OCI-LY7 (cell line): ENCODE measurements around the gene GPHN. TPM values are rescaled to one million over a fixed set of nuclear protein-coding genes. Genes with fewer than 3 reads are reported as not detected.

Experiments
- BruUV-seq: library from RNA; stranded (reverse); fragments of 400-500 nt; replicated peaks from 2 replicates; lab custom pipeline; 2021; lab: Mats Ljungman, UMichigan
- CTCF ChIA-PET: fragments of 300-600 bp; sonication (Branson Sonifier 250); formaldehyde crosslinking; loops from one replicate; lab custom pipeline; 2022; ENCODE audit warnings: antibody characterized with exemption; ENCODE audit not compliant: unreplicated experiment; lab: Charles Lee
- POLR2A ChIA-PET: fragments of 300-600 bp; sonication (Branson Sonifier 250); formaldehyde crosslinking; loops from one replicate; lab custom pipeline; 2022; ENCODE audit warnings: antibody characterized with exemption; lab: Charles Lee
- DNase-seq: peaks from one replicate; pipeline ENCODE4 v3.0.0-alpha.2; 2015; ENCODE audit warnings: low spot score
- H2AFZ ChIP-seq: fragments of 200-600 bp; sonication (generic), shearing (Covaris generic); 2 replicates; pipeline ENCODE4 v1.6.1; 2014; ENCODE audit warnings: mild to moderate bottlenecking, antibody characterized with exemption, low read length, moderate library complexity
- H3K27ac ChIP-seq: fragments of 200-600 bp; sonication (generic); 2 replicates; pipeline ENCODE4 v1.5.1; 2014; ENCODE audit warnings: mixed run types, low read depth, mild to moderate bottlenecking, moderate library complexity, low read length, inconsistent platforms; ENCODE audit not compliant: poor library complexity, severe bottlenecking
- H3K36me3 ChIP-seq: fragments of 200-600 bp; sonication (generic); 2 replicates; pipeline ENCODE4 v1.6.1; 2014; ENCODE audit warnings: mild to moderate bottlenecking, antibody characterized with exemption, low read length, moderate library complexity, mixed read lengths; ENCODE audit not compliant: insufficient read depth
- H3K4me1 ChIP-seq: fragments of 200-600 bp; sonication (generic); 2 replicates; pipeline ENCODE4 v1.5.1; 2014; ENCODE audit warnings: mild to moderate bottlenecking, low read length; ENCODE audit not compliant: insufficient read depth, poor library complexity, severe bottlenecking
- H3K4me2 ChIP-seq: fragments of 200-600 bp; sonication (generic); 2 replicates; pipeline ENCODE4 v1.6.1; 2014; ENCODE audit warnings: mild to moderate bottlenecking, low read length
- H3K4me3 ChIP-seq: fragments of 200-600 bp; sonication (generic); 2 replicates; pipeline ENCODE4 v1.5.1; 2014; ENCODE audit warnings: mild to moderate bottlenecking, low read depth, low read length; ENCODE audit not compliant: poor library complexity, severe bottlenecking
- H3K79me2 ChIP-seq: fragments of 200-600 bp; sonication (generic); 2 replicates; pipeline ENCODE4 v1.6.1; 2016; ENCODE audit warnings: low read depth, mild to moderate bottlenecking, low read length, moderate library complexity, mixed read lengths; ENCODE audit not compliant: insufficient read depth
- H3K9me2 ChIP-seq: fragments of 200-600 bp; sonication (generic); 2 replicates; pipeline ENCODE4 v1.6.1; 2016; ENCODE audit warnings: mild to moderate bottlenecking, low read length, mixed read lengths; ENCODE audit not compliant: insufficient read depth
- H3K9me3 ChIP-seq: fragments of 200-600 bp; sonication (generic); 2 replicates; pipeline ENCODE4 v1.6.1; 2014; ENCODE audit warnings: mild to moderate bottlenecking, mixed run types, low read length, mixed read lengths
- H4K20me1 ChIP-seq: fragments of 200-600 bp; sonication (generic); 2 replicates; pipeline ENCODE4 v1.6.1; 2014; ENCODE audit warnings: mild to moderate bottlenecking, antibody characterized with exemption, low read length, moderate library complexity, mixed read lengths; ENCODE audit not compliant: insufficient read depth
- CTCF ChIP-seq: fragments of 200-600 bp; sonication (generic); conservative IDR thresholded peaks from 2 replicates; pipeline ENCODE4 v1.5.1; 2014; ENCODE audit warnings: mild to moderate bottlenecking, antibody characterized with exemption, low read length, moderate library complexity, mixed read lengths
- EZH2phosphoT487 ChIP-seq: fragments of 200-600 bp; sonication (generic); IDR thresholded peaks from 2 replicates; pipeline ENCODE4 v1.6.1; 2018; ENCODE audit warnings: low read depth, borderline replicate concordance, mild to moderate bottlenecking, mixed run types, antibody characterized with exemption, low read length, moderate library complexity, mixed read lengths
- intact Hi-C: fragments of 100-400 bp; cut with micrococcal nuclease; formaldehyde crosslinking; loops from one replicate; pipeline ENCODE4 v1.10.0; 2022; ENCODE audit not compliant: unreplicated experiment
- total RNA-seq, 2 experiments: library from RNA; depleted of rRNA in 1 of 2; stranded (reverse); fragments of >200 nt in 1 of 2; shearing (Covaris generic) in 1 of 2; gene quantifications; 2 replicates each; pipeline ENCODE4 v1.2.3, GENCODE V29; 2014 to 2022

GPHN gene
- total RNA-seq, 2 experiments from 2014 or later: not detected

- no peak overlapping the region for H3K27ac ChIP-seq
- H2AFZ ChIP-seq: no peak overlapping the region
- CTCF ChIA-PET: no interaction called here
- H3K79me2 ChIP-seq: no peaks in the 10 kb centered on the region
- H4K20me1 ChIP-seq: no peaks in the 10 kb centered on the region
- no peaks in the 10 kb centered on the region for H3K4me1 ChIP-seq
- TF ChIP-seq CTCF (no peak), EZH2phosphoT487 (no peak)
- H3K4me2 ChIP-seq: no peak overlapping the region
- H3K9me2 ChIP-seq: no peaks in the 10 kb centered on the region
- POLR2A ChIA-PET: no interaction called here
- no peaks in the 10 kb centered on the region for H3K9me3 ChIP-seq
- no peak for DNase-seq
- no peaks in the 10 kb centered on the region for H3K36me3 ChIP-seq
- BruUV-seq: no TSS peak
- intact Hi-C loops: no loop called here
- no peak overlapping the region for H3K4me3 ChIP-seq
Measured at GRCh38 chr14:66636240-66636639, 128.3 kb downstream of the GPHN start.

GRCh38 chr14:66638689-66639088 is 130.7 kb downstream of the GPHN start:
- Histone ChIP-seq H4K20me1 (no peaks in the 10 kb centered on the region), H3K27ac (no peak overlapping the region), H3K36me3 (no peaks in the 10 kb centered on the region), H3K9me3 (no peaks in the 10 kb centered on the region), H2AFZ (no peak overlapping the region), H3K9me2 (no peaks in the 10 kb centered on the region), H3K4me3 (no peak overlapping the region), H3K4me1 (no peaks in the 10 kb centered on the region), H3K79me2 (no peaks in the 10 kb centered on the region), H3K4me2 (no peak overlapping the region)
- intact Hi-C loops: no loop called here
- no TSS peak for BruUV-seq
- POLR2A ChIA-PET: interaction anchor here (0.6 kb wide), 1 partner anchor 482 kb away, joined by 3 read pairs; no protein-coding TSS in a partner anchor
- TF ChIP-seq CTCF (no peak), EZH2phosphoT487 (no peak)
- CTCF ChIA-PET: no interaction called here
- DNase-seq: no peak

GRCh38 chr14:66641861-66642635 is 134.1 kb downstream of the GPHN start:
- H2AFZ ChIP-seq: no peak overlapping the region
- ChIA-PET CTCF (no interaction called here), POLR2A (no interaction called here)
- BruUV-seq: no TSS peak
- DNase-seq: no peak
- H3K79me2 ChIP-seq: no peaks in the 10 kb centered on the region
- no peaks in the 10 kb centered on the region for H4K20me1 ChIP-seq
- TF ChIP-seq EZH2phosphoT487 (no peak), CTCF (no peak)
- no peak overlapping the region for H3K4me3 ChIP-seq
- no peaks in the 10 kb centered on the region for H3K4me1 ChIP-seq
- H3K9me2 ChIP-seq: no peaks in the 10 kb centered on the region
- H3K4me2 ChIP-seq: no peak overlapping the region
- no peak overlapping the region for H3K27ac ChIP-seq
- no peaks in the 10 kb centered on the region for H3K9me3 ChIP-seq
- intact Hi-C loops: no loop called here
- H3K36me3 ChIP-seq: no peaks in the 10 kb centered on the region
